Thyroid gland (tissue), 4 donors: Measurements from ENCODE around the gene ETV2.

ENCODE experiments used
- CTCF ChIP-seq, 6 experiments: fragments of 200-600 bp in 3 of 6; fragments of 450-650 bp in 3 of 6; sonication (generic) in 3 of 6; IDR thresholded peaks; one replicate each; pipeline ENCODE4 v1.5.1; 2016 to 2019; ENCODE audit warnings: antibody characterized with exemption in 6 of 6, mild to moderate bottlenecking in 2 of 6, inconsistent platforms in 1 of 6, moderate library complexity in 1 of 6
- POLR2A ChIP-seq, 2 donors: fragments of 450-650 bp; IDR thresholded peaks; one replicate each; pipeline ENCODE4 v1.6.1; 2017; ENCODE audit warnings: antibody characterized with exemption in 2 of 2, mild to moderate bottlenecking in 2 of 2, moderate library complexity in 1 of 2

DNA sequence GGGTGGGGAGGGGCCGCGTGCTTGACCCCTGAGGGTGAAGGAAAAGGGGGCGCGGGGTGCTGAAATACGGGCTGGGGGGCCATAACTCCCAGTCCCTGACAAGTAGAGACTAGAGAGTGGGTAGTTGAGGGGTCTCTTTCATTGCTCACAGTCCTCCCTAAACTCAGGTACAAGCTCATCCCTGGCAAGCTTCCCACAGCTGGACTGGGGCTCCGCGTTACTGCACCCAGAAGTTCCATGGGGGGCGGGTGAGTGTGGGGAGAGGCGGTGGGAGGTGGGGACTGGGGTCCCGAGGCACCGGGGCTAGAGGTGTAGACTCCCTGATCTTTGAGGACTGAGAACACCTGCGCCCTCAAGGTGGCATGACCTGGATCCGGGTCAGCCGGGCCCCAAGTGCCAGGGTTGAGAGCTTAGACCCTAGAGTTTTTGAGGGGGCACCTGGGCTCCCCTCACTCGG lies 1.3 kb downstream of the ETV2 start:
- TF ChIP-seq POLR2A (IDR thresholded peaks at IDR 0.05) = no peak
- TF ChIP-seq CTCF (IDR thresholded peaks at IDR 0.05) = no peak
